Fibroblast of mammary gland (primary cell): ENCODE measurements around the gene FANCL.
A peak's percentile ranks its signal among the peaks of the same experiment; 100 is the strongest.
"Not testable (repeated sequence)": the region's sequence is repeated elsewhere in the genome, so short reads cannot be mapped to it uniquely, and the experiment has no call there.

Experiments
- DNase-seq: peaks from one replicate; pipeline ENCODE4 v3.0.0-alpha.2; 2010; ENCODE audit warnings: low read depth
- H3K4me3 ChIP-seq: 2 replicates; pipeline ENCODE4 v1.5.1; 2011; ENCODE audit warnings: low read depth, mild to moderate bottlenecking, low read length, moderate library complexity; ENCODE audit not compliant: control insufficient read depth
- CTCF ChIP-seq: conservative IDR thresholded peaks from 2 replicates; pipeline ENCODE4 v1.5.1; 2011; ENCODE audit warnings: low read depth, low read length, inconsistent platforms; ENCODE audit not compliant: control insufficient read depth, insufficient read depth

FANCL gene

GRCh38 chr2:58235170-58235569, 6.0 kb downstream of the FANCL start:
- TF ChIP-seq CTCF = no peak
- no peak overlapping the region for H3K4me3 ChIP-seq
- no peak for DNase-seq

DNA sequence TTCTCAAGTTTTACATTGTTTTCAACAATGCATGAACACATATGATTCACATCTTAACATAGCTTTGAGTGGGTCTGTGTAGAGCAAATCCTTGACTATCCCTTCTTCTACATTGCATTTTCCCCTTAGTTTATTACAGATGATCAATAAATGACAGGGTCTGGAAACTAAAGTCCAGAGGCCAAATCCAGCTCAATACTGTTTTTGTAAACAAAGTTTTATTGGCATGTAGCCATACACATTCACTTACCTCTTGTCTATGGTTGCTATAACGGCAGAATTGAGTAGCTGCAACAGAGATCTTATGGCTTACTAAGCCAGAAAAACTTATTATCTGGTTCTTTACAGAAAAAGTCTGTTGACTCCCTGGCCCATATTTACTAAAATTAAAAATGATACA, 12.8 kb downstream of the FANCL start:
- no peak overlapping the region for H3K4me3 ChIP-seq
- no peak for TF ChIP-seq CTCF
- DNase-seq = no peak

GRCh38 chr2:58227171-58227917, 13.8 kb downstream of the FANCL start:
- TF ChIP-seq CTCF = no peak
- DNase-seq = no peak
- no peak overlapping the region for H3K4me3 ChIP-seq

GRCh38 chr2:58221909-58222308, 19.2 kb downstream of the FANCL start:
- no peak for DNase-seq
- no peak overlapping the region for H3K4me3 ChIP-seq
- TF ChIP-seq CTCF = no peak

GRCh38 chr2:58215429-58215828, 25.7 kb downstream of the FANCL start:
- peak; percentile 38 for DNase-seq
- no peak overlapping the region for H3K4me3 ChIP-seq
- no peak for TF ChIP-seq CTCF

DNA sequence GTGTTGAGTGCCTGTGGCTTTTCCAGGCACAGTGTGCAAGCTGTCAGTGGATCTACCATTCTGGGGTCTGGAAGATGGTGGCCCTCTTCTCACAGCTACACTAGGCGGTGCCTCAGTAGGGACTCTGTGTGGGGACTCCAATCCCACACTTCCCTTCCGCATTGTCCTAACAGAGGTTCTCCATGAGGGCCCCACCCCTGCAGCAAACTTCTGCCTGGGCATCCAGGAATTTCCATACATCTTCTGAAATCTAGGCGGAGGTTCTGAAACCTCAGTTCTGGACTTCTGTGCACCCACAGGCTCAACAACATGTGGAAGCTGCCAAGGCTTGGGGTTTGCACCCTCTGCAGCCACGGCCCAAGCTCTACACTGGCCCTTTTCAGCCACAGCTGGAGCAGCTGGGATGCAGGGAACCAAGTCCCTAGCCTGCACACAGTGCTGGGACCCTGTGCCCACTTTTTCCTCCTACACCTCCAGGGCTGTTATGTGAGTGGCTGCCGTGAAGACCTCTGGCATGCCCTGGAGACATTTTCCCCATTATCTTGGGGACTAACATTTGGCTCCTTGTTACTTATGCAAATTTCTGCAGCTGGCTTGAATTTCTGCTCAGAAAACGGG, 30.1 kb downstream of the FANCL start:
- DNase-seq, H3K4me3 ChIP-seq: not testable (repeated sequence)

DNA sequence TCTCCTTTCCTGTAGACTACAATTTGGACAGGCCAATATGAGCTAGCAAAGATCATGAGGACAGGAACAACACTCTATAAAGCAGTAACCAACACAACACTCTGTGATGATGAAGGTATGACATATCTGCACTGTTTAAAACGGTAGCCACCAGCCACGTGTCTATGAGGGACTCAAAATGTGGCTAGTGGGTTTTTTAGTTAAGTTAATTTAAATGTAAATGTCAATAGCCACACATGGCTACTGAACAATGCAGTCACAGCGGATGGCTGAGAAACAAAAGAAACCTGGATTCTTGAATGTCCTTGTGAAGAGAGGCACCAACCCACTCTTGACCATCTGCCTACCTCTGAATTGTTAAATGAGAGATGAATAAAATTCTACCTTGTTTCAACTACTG, 33.9 kb downstream of the FANCL start:
- TF ChIP-seq CTCF = no peak
- no peak overlapping the region for H3K4me3 ChIP-seq
- no peak for DNase-seq
